Skin epidermis (tissue), 12 donors: Measurements from ENCODE around the gene PGS1.
"Not testable (repeated sequence)": the region's sequence is repeated elsewhere in the genome, so short reads cannot be mapped to it uniquely, and the experiment has no call there.

Experiments used
- H3K27ac ChIP-seq, 21 experiments: fragments of 200-600 bp; sonication (generic) in 11 of 21; one replicate each; pipeline ENCODE4 v1.5.0; 2020; ENCODE audit warnings: mild to moderate bottlenecking in 3 of 21, inconsistent platforms in 2 of 21, moderate library complexity in 2 of 21
- H3K4me3 ChIP-seq, 7 experiments: fragments of 200-600 bp; sonication (generic) in 2 of 7; one replicate each; pipeline ENCODE4 v1.5.0; 2020; ENCODE audit warnings: inconsistent platforms in 2 of 7, mild to moderate bottlenecking in 2 of 7, moderate library complexity in 1 of 7

Gene PGS1

DNA sequence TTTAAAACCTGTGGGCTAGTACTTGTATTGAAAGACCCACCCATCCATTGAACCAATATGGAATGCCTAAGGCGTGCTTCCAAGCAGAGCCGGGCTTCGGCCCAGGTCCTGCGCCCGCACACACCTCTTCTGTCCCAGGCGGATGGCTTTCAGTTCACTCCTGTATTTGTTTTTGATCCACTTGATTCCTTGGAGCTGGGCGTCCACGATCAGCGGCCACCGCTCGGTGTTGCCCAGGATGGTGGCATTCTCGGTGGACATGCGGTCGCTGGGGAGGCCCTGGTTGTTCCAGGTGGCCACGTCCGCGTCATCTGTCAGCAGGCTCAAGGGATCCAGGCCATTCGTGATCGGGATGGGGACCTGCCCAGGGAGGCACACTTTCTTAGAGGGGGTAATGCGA, 75.9 kb downstream of the PGS1 start:
- no peak overlapping the region for H3K4me3 ChIP-seq
- H3K27ac ChIP-seq, result no peak overlapping the region

DNA sequence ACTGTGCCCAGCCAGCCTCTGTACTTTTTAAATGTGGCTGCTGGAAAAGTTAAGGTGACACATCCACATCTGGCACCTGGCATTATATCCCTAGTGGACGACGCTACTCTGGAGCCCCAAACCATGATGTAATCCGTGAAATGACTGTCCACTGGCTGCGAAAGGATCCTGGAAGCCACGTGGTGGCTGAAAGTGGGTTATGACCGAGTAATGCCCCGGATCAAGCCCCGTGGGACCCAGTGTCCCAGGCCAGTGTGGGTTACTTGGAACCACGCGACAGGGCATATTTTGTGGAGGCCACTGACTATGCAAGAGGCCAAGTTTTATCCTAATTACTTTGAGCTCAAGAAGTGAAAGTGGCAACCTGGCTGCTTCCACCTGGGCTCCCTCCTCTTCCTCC, 79.6 kb downstream of the PGS1 start:
- no peak overlapping the region for H3K27ac ChIP-seq
- H3K4me3 ChIP-seq, result no peak overlapping the region

DNA sequence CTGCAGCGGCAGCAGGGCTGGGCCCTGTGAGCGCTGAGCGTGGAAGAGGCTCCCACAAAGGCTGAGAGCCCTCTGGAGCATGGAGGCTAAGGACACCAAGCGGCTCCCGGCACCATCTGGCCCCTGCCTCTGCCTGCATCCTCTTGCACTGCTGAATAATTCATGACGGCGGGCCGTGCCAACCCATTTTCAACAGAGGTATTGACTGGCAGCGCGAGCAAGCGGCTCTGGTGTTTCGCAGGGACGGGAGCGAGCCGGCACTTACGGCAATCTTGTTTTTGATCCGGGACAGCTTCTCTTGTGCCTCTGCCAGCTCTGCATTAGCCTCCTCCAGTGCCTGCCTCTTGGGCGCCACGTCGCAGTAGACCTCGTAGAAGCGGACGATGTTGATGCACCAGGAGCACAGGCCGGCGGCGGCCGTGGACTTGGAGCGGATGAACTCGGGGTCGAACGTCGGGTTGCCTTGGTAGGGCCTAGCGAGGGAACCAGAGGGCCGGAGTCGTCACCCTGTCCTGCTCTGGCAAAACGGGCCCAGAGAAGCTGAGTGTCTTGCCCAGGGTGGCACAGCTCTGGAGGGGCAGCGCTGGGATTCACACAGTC, 80.4 kb downstream of the PGS1 start:
- H3K27ac ChIP-seq, result no peak overlapping the region
- no peak overlapping the region for H3K4me3 ChIP-seq

- H3K27ac ChIP-seq, result no peak overlapping the region
- H3K4me3 ChIP-seq, result no peak overlapping the region
Measured at GRCh38 chr17:78459696-78460095, 81.2 kb downstream of the PGS1 start.

GRCh38 chr17:78460176-78460675, 81.8 kb downstream of the PGS1 start:
- Histone ChIP-seq H3K4me3 (no peak overlapping the region), H3K27ac (no peak overlapping the region)

DNA sequence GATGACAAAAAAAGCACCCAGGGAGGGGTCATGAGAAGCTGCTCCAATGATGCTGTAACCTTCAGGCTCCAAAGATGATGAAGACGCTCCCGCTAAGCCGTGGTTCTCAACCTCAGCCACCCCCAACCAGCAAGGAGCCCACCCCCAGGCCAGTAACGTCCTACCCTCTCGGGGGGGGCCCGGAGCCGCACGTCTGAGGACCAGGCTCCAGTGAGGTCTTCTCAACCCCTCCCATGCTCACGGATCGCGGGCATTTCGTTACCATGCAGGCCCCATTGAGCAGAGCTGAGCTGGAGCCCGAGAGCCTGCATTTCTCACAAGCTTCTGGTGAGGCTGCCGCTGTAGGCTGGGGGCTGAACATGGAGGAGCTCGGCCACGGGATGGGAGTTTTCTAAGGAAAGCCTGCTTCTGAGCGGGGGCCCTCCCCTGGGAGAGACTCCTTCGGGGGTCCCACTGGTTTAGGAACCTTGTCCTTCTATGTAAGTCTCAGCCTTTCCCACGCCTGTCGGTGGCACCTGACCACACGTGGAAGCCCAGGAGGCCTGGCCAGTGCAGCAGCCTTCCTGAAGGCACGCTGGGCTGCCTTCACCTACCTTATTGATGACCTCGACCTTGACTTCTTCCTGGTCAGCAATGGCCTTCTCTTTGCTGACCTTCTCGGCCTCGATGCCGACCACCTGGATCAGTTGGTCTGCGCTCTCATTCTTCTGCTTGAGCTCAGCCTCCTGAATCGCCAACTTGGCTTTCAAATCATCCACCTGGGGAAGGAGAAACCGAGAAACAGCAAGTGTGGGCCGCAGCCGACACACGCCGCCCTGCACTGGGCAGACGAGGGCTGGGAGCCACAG, 82.7 kb downstream of the PGS1 start:
- no peak overlapping the region for H3K27ac ChIP-seq
- no peak overlapping the region for H3K4me3 ChIP-seq

DNA sequence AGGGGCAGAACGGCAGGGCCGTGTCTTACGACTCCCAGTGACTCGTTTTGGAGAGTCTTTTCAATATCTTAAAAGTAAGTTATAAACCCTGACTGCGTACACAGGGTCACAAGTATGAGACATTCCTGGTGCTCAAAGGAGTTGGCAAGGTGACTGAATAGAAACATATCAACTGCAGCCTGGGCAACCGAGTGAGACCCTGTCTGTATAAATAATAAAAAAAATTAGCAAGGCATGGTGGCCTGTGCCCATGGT, 83.3 kb downstream of the PGS1 start:
- Histone ChIP-seq H3K4me3 (no peak overlapping the region), H3K27ac (no peak overlapping the region)

GRCh38 chr17:78462148-78462547, 83.7 kb downstream of the PGS1 start:
- Histone ChIP-seq H3K27ac (no peak overlapping the region), H3K4me3 (no peak overlapping the region)

GRCh38 chr17:78466109-78466785, 87.8 kb downstream of the PGS1 start:
- H3K27ac ChIP-seq, result peak overlapping the region in 3 of 21 experiments; percentile 42 to 63 (median 51)

DNA sequence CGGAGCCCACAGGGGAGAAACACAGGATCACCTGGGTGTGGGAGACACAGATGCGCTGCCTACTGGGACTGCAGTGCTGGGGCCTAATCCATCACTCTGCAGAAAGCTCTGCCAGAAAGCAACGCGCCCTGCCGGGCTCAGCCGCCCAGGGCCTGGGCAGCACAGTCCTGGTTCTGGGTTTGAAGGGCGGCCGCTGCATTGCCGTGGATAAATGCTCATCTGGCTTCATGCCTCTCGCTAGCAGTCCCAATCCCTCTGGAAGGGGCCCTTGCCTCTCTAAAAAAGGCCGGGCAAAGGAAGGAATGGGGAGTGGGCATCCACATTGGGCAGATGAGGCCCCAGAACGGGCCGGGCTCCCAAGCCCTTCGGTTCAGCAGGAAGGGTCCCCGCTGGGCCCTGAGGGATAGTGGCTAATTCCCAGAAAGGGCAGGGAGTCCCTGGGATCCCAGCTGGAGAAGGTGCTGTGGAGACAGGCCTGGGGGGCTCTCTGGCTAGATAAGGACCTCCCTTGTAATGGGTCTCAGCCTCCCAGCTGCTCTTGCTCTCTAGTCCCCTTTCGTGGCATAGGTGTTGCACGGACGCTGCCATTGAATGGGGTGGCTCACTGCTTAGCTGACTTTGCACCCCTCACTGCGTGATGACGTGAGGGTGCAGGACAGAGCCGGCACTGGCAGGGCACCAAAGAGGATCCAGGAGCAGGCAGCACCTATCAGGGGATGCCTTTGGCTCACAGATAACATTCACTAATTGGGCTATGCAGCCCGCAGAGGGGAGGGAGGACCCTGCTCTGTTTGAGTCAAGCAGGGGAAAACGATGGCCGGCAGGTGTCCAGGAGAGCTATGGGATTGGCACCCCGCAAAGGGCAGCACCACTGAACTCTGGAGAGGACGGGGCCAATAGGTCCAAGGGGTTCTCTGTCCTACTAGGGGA, 88.6 kb downstream of the PGS1 start:
- Histone ChIP-seq H3K4me3 (no peak overlapping the region), H3K27ac (peak overlapping the region in 2 of 21 experiments; percentile 51 to 63)

More at GRCh38 chr17:78466109-78466785, 87.8 kb downstream of the PGS1 start:
- not testable (repeated sequence) for H3K4me3 ChIP-seq

DNA sequence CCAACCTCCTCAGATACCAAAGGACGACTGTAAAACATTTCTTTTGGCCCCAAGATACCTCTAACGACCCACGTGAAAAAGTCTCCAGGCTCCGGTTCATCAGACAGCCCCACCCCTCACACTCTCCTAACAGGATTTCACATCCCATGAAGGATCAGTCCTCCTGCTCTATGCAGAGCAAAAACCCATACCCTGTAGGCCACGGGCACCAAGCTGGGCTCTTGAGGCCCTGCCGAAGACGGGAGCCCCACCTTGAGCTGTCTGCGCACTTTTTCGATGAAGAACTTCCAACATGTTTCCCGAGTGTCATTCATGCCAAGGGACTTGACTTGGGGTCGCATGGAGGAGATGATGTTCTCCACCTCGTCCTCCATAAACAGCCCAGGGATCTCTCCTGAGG, 89.9 kb downstream of the PGS1 start:
- no peak overlapping the region for H3K4me3 ChIP-seq

GRCh38 chr17:78469443-78469842, 91.0 kb downstream of the PGS1 start:
- Histone ChIP-seq H3K4me3 (no peak overlapping the region), H3K27ac (no peak overlapping the region)

More for the DNA sequence above, 89.9 kb downstream of the PGS1 start:
- H3K27ac ChIP-seq, result no peak overlapping the region

GRCh38 chr17:78471635-78472034, 93.2 kb downstream of the PGS1 start:
- Histone ChIP-seq H3K27ac (no peak overlapping the region), H3K4me3 (no peak overlapping the region)

- Histone ChIP-seq H3K4me3 (no peak overlapping the region), H3K27ac (no peak overlapping the region)
Measured at GRCh38 chr17:78472035-78472905, 93.8 kb downstream of the PGS1 start.

- no peak overlapping the region for H3K27ac ChIP-seq
- no peak overlapping the region for H3K4me3 ChIP-seq
Measured at GRCh38 chr17:78473951-78474613, 95.6 kb downstream of the PGS1 start.
